HG02623 (cell line): ENCODE measurements around the gene DNAH3.
"Not testable (repeated sequence)": the region's sequence is repeated elsewhere in the genome, so short reads cannot be mapped to it uniquely, and the experiment has no call there.

Experiments
- ATAC-seq: cut with Tn5 transposase; IDR thresholded peaks from one replicate; pipeline ENCODE4 v1.9.1; 2021; ENCODE audit warnings: moderate library complexity; ENCODE audit not compliant: unreplicated experiment

DNAH3 gene

GRCh38 chr16:21075252-21075651 is 75.4 kb downstream of the DNAH3 start:
- no peak for ATAC-seq

- no peak for ATAC-seq
Measured at GRCh38 chr16:21072976-21073375, 77.7 kb downstream of the DNAH3 start.

- ATAC-seq: no peak
Measured at GRCh38 chr16:21071741-21072140, 78.9 kb downstream of the DNAH3 start.

- no peak for ATAC-seq
Measured at GRCh38 chr16:21070564-21070963, 80.1 kb downstream of the DNAH3 start.

- no peak for ATAC-seq
Measured at GRCh38 chr16:21069986-21070385, 80.7 kb downstream of the DNAH3 start.

- ATAC-seq: no peak
Measured at GRCh38 chr16:21064203-21064602, 86.4 kb downstream of the DNAH3 start.

GRCh38 chr16:21063314-21063713 is 87.3 kb downstream of the DNAH3 start:
- ATAC-seq: not testable (repeated sequence)

DNA sequence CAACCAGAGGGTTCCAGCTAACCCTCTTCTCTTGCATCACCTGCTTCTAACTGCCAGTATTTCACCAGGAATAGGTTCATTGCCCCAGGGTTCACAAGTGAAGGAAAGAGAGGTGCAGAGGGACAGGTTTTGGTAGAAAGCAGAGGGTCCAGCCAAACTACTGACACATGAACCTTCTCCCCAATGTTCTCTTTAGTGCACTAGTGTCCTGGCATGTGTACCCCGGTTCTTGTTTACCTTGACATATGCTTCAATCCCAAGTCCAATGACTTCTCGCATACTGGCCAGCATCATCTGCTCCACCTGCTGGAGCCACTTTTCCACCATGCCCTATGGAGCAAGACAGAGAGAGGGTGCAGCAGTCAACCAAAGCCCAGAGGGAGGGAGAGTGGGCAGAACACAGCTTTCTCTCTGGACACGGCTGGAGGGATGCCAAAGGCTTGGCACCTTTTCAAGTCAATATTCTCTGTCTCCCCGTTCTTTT is 90.6 kb downstream of the DNAH3 start:
- ATAC-seq: no peak

DNA sequence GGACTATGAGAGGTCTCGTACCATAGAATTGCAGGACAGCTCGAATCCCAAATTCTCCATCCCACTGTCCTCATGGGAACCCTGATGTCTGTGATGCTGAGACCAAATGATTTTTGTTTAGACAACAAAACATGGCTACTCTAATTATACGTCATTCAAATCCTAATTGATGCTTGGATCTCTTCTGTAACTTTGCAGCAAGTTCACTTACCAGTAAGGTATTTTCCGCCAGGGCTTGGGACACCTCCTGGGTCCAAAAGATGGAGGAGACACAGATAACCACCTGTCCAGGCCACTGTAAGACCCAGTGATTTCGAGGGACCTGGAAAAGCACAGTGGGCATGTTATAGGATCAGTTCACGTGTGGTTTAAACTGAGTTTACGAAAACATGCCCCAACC is 92.8 kb downstream of the DNAH3 start:
- ATAC-seq: no peak

DNA sequence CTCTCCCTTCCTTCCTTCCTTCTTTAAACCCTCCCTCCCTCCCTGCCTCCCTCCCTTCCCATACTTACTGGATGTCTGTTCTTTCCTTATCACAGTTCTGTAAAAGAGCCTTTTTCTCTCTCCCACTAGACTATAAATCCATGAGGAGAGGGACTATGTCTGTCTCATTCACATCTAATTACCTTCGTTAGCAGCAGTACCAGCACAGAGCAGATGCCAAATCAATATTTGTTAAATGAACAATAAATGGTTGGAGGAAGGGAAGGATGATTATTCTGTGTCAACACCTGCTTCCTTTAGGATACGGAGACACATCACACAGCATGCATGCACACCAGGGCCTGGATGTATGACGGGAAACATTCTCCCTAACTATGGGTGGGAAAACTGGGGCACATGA is 94.2 kb downstream of the DNAH3 start:
- ATAC-seq: no peak

DNA sequence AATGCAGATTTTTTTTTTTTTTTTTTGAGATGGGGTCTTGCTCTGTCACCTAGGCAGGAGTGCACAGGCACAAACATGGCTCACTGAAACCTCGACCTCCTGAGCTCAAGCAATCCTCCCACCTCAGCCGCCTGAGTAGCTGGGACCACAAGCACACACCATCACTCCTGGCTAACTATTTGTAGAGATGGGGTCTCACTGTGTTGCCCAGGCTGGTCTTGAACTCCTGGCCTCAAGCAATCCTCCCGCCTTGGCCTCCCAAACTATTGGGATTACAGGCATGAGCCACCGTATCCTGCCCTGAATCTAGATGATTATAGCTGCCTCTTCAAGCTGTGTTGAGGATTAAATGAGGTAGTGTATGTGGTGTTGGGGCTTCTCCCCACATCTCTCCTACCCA is 94.9 kb downstream of the DNAH3 start:
- ATAC-seq: not testable (repeated sequence)

GRCh38 chr16:21053590-21053989 is 97.1 kb downstream of the DNAH3 start:
- no peak for ATAC-seq

DNA sequence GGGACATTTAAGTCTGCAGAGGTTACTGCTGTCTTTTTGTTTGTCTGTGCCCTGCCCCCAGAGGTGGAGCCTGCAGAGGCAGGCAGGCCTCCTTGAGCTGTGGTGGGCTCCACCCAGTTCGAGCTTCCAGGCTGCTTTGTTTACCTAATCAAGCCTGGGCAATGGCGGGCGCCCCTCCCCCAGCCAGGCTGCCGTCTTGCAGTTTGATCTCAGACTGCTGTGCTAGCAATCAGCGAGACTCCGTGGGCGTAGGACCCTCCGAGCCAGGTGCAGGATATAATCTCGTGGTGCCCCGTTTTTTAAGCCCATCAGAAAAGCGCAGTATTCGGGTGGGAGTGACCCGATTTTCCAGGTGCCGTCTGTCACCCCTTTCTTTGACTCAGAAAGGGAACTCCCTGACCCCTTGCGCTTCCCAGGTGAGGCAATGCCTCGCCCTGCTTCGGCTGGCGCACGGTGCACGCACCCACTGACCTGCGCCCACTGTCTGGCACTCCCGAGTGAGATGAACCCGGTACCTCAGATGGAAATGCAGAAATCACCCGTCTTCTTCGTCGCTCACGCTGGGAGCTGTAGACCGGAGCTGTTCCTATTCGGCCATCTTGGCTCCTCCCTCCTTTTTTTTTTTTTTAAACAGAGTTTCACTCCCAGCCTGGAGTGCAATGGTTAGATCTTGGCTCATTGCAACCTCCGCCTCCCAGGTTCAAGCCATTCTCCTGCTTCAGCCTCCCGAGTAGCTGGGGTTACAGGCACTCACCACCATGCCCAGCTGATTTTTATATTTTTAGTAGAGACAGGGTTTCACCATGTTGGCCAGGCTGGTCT is 102.3 kb downstream of the DNAH3 start:
- not testable (repeated sequence) for ATAC-seq

GRCh38 chr16:21038197-21038596 is 112.4 kb downstream of the DNAH3 start:
- ATAC-seq: no peak

DNA sequence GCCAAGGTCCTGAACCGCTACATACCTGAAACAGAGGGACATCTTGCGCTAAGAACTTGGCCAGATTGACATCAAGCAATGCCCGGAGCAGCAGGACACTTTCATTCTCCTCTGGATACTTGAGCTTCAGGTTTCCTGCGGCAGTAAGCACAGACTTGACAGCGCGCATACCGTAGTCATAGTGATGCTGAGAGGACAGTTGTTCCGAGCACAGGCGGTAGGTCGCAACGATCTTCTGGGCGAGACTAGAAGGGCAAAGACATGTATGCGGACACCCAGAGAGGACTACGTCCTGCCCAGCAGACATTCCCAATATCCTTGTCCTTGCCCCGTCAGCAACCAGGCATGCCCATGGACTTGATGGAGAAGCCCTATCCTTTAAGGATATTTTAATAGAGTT is 112.9 kb downstream of the DNAH3 start:
- no peak for ATAC-seq

DNA sequence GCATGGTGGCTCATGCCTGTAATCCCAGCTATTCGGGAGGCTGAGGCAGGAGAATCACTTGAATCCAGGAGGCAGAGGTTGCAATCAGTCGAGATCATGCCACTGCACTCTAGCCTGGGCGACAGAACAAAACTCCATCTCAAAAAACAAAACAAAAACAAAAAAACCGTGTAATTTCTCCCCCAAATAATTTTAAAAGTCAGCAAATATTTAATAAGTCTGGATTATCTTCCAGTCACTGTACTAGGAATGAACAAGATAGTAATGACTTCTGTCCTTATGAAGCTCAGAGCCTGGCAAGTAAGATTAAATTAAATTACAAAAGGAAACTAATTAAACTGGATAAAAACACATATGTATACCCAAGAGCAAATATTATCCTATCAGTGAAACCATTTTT is 113.5 kb downstream of the DNAH3 start:
- ATAC-seq: no peak

GRCh38 chr16:21036471-21036870 is 114.2 kb downstream of the DNAH3 start:
- ATAC-seq: no peak

DNA sequence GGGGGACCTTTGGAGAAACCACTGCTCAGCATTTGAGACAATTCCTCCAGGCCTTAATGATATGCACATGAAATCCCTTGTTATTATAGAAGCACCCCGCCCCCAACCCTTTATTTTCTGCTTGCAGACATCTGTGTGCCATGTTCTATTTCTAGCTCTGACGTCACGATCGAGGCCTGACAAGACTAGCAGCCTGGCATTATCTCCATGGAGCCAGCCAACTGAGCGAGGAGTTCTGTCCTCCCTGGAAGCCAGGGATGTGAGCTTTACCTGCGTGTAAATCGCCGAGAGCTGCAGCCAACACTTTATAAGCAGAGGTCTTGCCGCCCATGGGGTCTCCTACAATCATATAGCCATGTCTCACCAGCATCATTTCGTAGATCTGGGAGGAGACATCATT is 116.9 kb downstream of the DNAH3 start:
- ATAC-seq: no peak

DNA sequence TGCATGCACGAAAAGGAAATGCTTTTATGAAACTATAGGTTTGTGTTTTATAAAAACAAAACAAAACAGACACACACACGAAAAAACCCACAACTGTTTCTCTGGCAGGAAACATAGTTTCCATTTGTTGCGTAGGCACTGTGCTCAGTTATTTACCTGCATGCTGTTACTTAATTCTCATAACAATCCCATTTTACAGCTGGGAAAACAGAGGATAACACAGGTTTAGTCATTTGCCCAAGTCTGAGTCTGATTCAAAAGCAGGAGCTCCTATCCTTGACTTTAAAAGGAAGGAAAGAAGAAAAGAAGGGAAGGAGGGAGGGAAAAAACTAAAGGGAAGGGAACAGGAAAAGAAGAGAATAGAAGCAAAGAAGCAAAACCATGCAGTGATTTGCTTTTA is 117.4 kb downstream of the DNAH3 start:
- no peak for ATAC-seq

- no peak for ATAC-seq
Measured at GRCh38 chr16:21028728-21029127, 121.9 kb downstream of the DNAH3 start.

DNA sequence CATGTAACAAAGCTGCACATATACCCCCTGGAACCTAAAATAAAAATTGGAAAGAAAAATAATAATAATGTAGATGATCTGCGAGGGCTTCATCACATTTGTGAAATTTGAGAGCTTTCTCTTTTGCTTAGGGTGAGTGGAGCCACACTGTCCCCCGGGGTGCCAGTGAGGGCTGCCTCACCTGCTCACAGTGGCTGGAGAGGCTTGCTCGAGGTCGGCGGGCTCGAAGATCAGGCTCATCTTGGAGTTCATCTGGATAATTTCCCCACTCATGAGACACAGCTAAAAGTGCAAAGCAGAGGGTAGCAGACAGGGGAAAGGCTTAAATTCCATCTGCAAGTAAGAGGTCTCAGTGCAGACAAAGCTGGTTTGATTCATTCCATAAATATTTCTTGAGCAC is 123.8 kb downstream of the DNAH3 start:
- ATAC-seq: no peak

DNA sequence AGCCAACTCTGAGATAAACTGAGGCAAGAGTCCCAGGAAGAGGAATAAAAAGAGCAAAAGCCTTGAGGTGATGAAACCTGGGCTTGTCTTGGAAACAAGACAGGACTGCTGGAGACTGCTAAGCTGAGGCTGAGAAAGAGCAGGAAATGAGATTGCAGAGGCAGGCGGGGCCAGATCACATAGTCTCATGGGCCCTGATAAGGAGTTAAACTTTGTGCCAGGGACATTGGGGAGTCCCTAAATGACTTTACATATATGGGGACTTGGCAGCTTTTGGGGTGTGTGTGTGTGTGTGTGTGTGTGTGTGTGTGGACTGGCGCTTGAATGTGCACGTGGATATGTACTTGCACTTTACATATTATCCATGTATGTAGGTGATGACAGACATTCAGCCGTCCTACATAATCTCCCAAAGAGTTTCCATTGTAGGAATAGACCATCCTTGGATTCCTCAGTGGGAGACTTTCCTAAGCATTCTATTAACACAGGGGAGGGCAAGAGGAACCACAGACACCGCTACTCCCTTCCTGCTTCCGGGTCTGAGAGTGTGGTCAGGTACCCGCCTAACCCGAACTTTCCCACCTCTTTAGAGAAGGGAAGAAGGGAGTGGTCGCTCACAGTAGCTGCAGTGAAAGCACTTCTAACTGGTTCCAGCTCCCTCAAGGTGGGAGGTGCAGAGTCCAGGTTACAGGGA is 127.0 kb downstream of the DNAH3 start:
- ATAC-seq: no peak
